HG03575 (cell line): ENCODE results near the gene RAB8B.

Experiments used
- ATAC-seq: cut with Tn5 transposase; IDR thresholded peaks from one replicate; pipeline ENCODE4 v1.9.1; 2021; ENCODE audit not compliant: unreplicated experiment, insufficient number of reproducible peaks, low FRiP score; ENCODE audit errors: extremely low read depth

RAB8B gene

GRCh38 chr15:63188926-63189871 lies at the start of gene RAB8B:
Gene RAB8B, plus strand, starts transcription at chr15:63189606. Its CDS starts 19 bp downstream, at chr15:63189625.
- ATAC-seq = peak; percentile 31

GRCh38 chr15:63140936-63141335 lies 48.5 kb upstream of the RAB8B start:
- ATAC-seq = no peak

- no peak for ATAC-seq
Measured at GRCh38 chr15:63145426-63145825, 44.0 kb upstream of the RAB8B start.

GRCh38 chr15:63146684-63147083 lies 42.7 kb upstream of the RAB8B start:
- no peak for ATAC-seq

GRCh38 chr15:63151665-63152064 lies 37.7 kb upstream of the RAB8B start:
- ATAC-seq = no peak

GRCh38 chr15:63155486-63155885 lies 33.9 kb upstream of the RAB8B start:
- no peak for ATAC-seq

GRCh38 chr15:63156086-63156710 lies 33.2 kb upstream of the RAB8B start:
- no peak for ATAC-seq

- no peak for ATAC-seq
Measured at GRCh38 chr15:63156755-63157117, 32.7 kb upstream of the RAB8B start.

GRCh38 chr15:63157118-63157843 lies 32.1 kb upstream of the RAB8B start, which contains the start of gene RPS27L:
Gene RPS27L, minus strand, starts transcription at chr15:63157477. Its CDS starts 72 bp downstream, at chr15:63157405.
- ATAC-seq = peak; percentile 59

GRCh38 chr15:63157891-63158431 lies 31.4 kb upstream of the RAB8B start:
- no peak for ATAC-seq

GRCh38 chr15:63160638-63161037 lies 28.8 kb upstream of the RAB8B start:
- no peak for ATAC-seq

GRCh38 chr15:63163217-63163616 lies 26.2 kb upstream of the RAB8B start:
- ATAC-seq = no peak

GRCh38 chr15:63165166-63165859 lies 24.1 kb upstream of the RAB8B start:
- ATAC-seq = no peak

- ATAC-seq = no peak
Measured at GRCh38 chr15:63166219-63166618, 23.2 kb upstream of the RAB8B start.

GRCh38 chr15:63169788-63170187 lies 19.6 kb upstream of the RAB8B start:
- no peak for ATAC-seq

- ATAC-seq = no peak
Measured at GRCh38 chr15:63172376-63172775, 17.0 kb upstream of the RAB8B start.

- ATAC-seq = no peak
Measured at GRCh38 chr15:63172851-63173451, 16.5 kb upstream of the RAB8B start.

- ATAC-seq = no peak
Measured at GRCh38 chr15:63176302-63176701, 13.1 kb upstream of the RAB8B start.
